ENCODE data around the gene TFIP11. TPM values are rescaled to one million over a fixed set of nuclear protein-coding genes. Genes with fewer than 3 reads are reported as not detected.

Gene TFIP11
- total and polyA plus RNA-seq, 2 of the 8 experiments (the other 6 are each of a cell fraction or from before 2014, with no cell fraction given), result 18.1 to 28.3 TPM

GRCh38 chr22:26548303-26548702 is 36.0 kb upstream of the TFIP11 start:
- Histone ChIP-seq H3K79me2 (ENCODE audit: control insufficient read depth in 1 of 2, insufficient read depth in 2 of 2, low read length in 2 of 2) (peaks cover 0 to 85% of the 10 kb centered on the region in 2 experiments; a peak in 3 of 4 replicates), H3K4me3 (ENCODE audit: extremely low read depth in 1 of 4, insufficient read depth in 2 of 4, low read depth in 3 of 4, low read length in 4 of 4) (no peak overlapping the region), H2BK120ac (replicated peaks; ENCODE audit: low read depth, low read length) (no peak overlapping the region), H4K20me1 (replicated peaks in 1 of 2; ENCODE audit: control insufficient read depth in 1 of 2, insufficient read depth in 2 of 2, low read length in 2 of 2) (peaks cover 0 to 3% of the 10 kb centered on the region in 2 experiments), H3K27me3 (replicated peaks in 1 of 4; ENCODE audit: control insufficient read depth in 3 of 4, extremely low read depth in 1 of 4, insufficient read depth in 3 of 4, low read length in 3 of 4) (no peaks in the 10 kb centered on the region), H2BK20ac (ENCODE audit: low read length) (no peak overlapping the region), H3K4me2 (ENCODE audit: insufficient read depth in 1 of 2, low read depth in 2 of 2, low read length in 2 of 2) (no peak overlapping the region), H2AK5ac (ENCODE audit: low read depth, low read length) (no peak overlapping the region), H3K9ac (replicated peaks in 1 of 4; ENCODE audit: extremely low read depth in 1 of 4, low read depth in 3 of 4, low read length in 3 of 4) (no peak overlapping the region), H2BK5ac (ENCODE audit: low read depth, low read length) (no peak overlapping the region), H2BK12ac (ENCODE audit: low read depth, low read length) (no peak overlapping the region), H4K8ac (ENCODE audit: extremely low read depth, insufficient read depth, low read length) (no peak overlapping the region), H3K56ac (replicated peaks; ENCODE audit: insufficient read length, low read depth, low read length) (no peak overlapping the region), H3K4ac (replicated peaks; ENCODE audit: insufficient read length, low read depth, low read length) (no peak overlapping the region), H3K9me3 (ENCODE audit: insufficient read depth in 2 of 2, low read depth in 1 of 2, low read length in 1 of 2) (no peaks in the 10 kb centered on the region), H4K91ac (replicated peaks; ENCODE audit: insufficient read length, low read length) (no peak overlapping the region), H2AFZ (ENCODE audit: low read length) (no peak overlapping the region), H3K18ac (ENCODE audit: extremely low read depth, low read length) (no peak overlapping the region), H3K36me3 (ENCODE audit: control insufficient read depth in 2 of 4, insufficient read depth in 4 of 4, low read length in 3 of 4) (peaks cover 0 to 8% (median 0%) of the 10 kb centered on the region in 4 experiments; a peak in 2 of 8 replicates), H3K4me1 (replicated peaks in 1 of 4; ENCODE audit: control insufficient read depth in 3 of 4, insufficient read depth in 4 of 4, low read length in 3 of 4) (peaks cover 2 to 20% (median 14%) of the 10 kb centered on the region in 4 experiments; a peak in 6 of 7 replicates), H3K27ac (ENCODE audit: low read depth, low read length) (no peak overlapping the region), H3K23ac (ENCODE audit: insufficient read length) (no peak overlapping the region), H2BK15ac (ENCODE audit: low read length) (no peak overlapping the region), H4K5ac (ENCODE audit: insufficient read length, low read depth, low read length) (no peak overlapping the region), H3K79me1 (ENCODE audit: low read depth, low read length) (peaks cover 17% of the 10 kb centered on the region), H3K14ac (ENCODE audit: insufficient read length) (no peak overlapping the region), H3K23me2 (ENCODE audit: low read depth, low read length) (peaks cover 1% of the 10 kb centered on the region; the same call in 1 of the 2 replicates)
- ChIA-PET CTCF (ENCODE audit: partially characterized antibody) (no interaction called here), POLR2A (ENCODE audit: partially characterized antibody) (interaction anchor here (0.8 to 1.3 kb wide), 3 partner anchors 11 to 67 kb away, joined by 3 to 5 read pairs (median 4); no protein-coding TSS in a partner anchor)
- FAIRE-seq (no peak), DNase-seq (ENCODE audit: low read depth in 1 of 2, low spot score in 2 of 2) (no peak)
- 86% methylated on average over 1 of the region's 3 CpGs; no CpG with 5 or more reads in 1 of the 2 experiments for WGBS, 2 experiments (ENCODE audit: extremely low coverage in 1 of 2, insufficient coverage in 1 of 2, insufficient read length in 1 of 2, insufficient replicate concordance in 2 of 2, low coverage in 1 of 2, low lambda C conversion rate in 2 of 2, missing lambda C conversion rate in 1 of 2)
- TF ChIP-seq BACH1 (IDR thresholded peaks at IDR 0.05; ENCODE audit: low read length), result no peak
- TF ChIP-seq HDAC2 (IDR thresholded peaks at IDR 0.05; ENCODE audit: borderline replicate concordance in 1 of 2, low read depth in 2 of 2, low read length in 2 of 2), result no peak
- TF ChIP-seq TEAD4 (IDR thresholded peaks at IDR 0.05; ENCODE audit: low read depth, low read length), result no peak
- TF ChIP-seq MAFK (IDR thresholded peaks at IDR 0.05; ENCODE audit: low read depth, low read length), result no peak
- TF ChIP-seq RFX5 (IDR thresholded peaks at IDR 0.05; ENCODE audit: borderline replicate concordance, low read depth, low read length), result no peak
- no peak for TF ChIP-seq RAD21 (IDR thresholded peaks at IDR 0.05 in 1 of 2, conservative IDR thresholded peaks at IDR 0.05 in 1 of 2; ENCODE audit: low read depth in 2 of 2, low read length in 2 of 2)
- TF ChIP-seq EP300 (IDR thresholded peaks at IDR 0.05; ENCODE audit: borderline replicate concordance in 1 of 2, low read depth in 2 of 2, low read length in 2 of 2), result no peak
- no peak for TF ChIP-seq EGR1 (IDR thresholded peaks at IDR 0.05; ENCODE audit: borderline replicate concordance, low read depth, low read length)
- TF ChIP-seq JUND (IDR thresholded peaks at IDR 0.05; ENCODE audit: low read length), result no peak
- TF ChIP-seq RBBP5 (IDR thresholded peaks at IDR 0.05; ENCODE audit: borderline replicate concordance, low read depth, low read length), result no peak
- TF ChIP-seq POLR2AphosphoS5 (IDR thresholded peaks at IDR 0.05; ENCODE audit: low read depth, low read length), result no peak
- no peak for TF ChIP-seq NANOG (IDR thresholded peaks at IDR 0.05; ENCODE audit: insufficient read depth, low read depth, low read length, poor library complexity, severe bottlenecking)
